ENCODE results near the gene AGK.

- TF ChIP-seq EZH2phosphoT487 (IDR thresholded peaks at IDR 0.05; ENCODE audit: low read depth) = no peak
- no peak for TF ChIP-seq CTCF (IDR thresholded peaks at IDR 0.05; ENCODE audit: low read depth, low read length)
Measured at GRCh38 chr7:141571059-141571458, 19.8 kb downstream of the AGK start.

All from OCI-LY3 (cell line).